HL-60 (cell line): ENCODE data around the gene MAP6.

ENCODE experiments used
- GABPA ChIP-seq: IDR thresholded peaks from 2 replicates; pipeline ENCODE4 v1.6.1; 2012; ENCODE audit warnings: low read depth
- POLR2AphosphoS5 ChIP-seq: IDR thresholded peaks from 2 replicates; pipeline ENCODE4 v1.6.1; 2012; ENCODE audit warnings: low read depth
- SPI1 ChIP-seq: IDR thresholded peaks from 2 replicates; pipeline ENCODE4 v1.6.1; 2012; ENCODE audit warnings: low read depth, mild to moderate bottlenecking, borderline replicate concordance
- TF ChIP-seq, protein P1 (sequence below): IDR thresholded peaks from one replicate; pipeline ENCODE4 v1.5.1; 2011; ENCODE audit warnings: low read length, control low read depth, inconsistent platforms; ENCODE audit not compliant: insufficient read depth
- TF ChIP-seq, protein P2 (sequence below): IDR thresholded peaks from 2 replicates; pipeline ENCODE4 v1.6.1; 2012; ENCODE audit warnings: low read depth; ENCODE audit not compliant: insufficient replicate concordance

DNA sequence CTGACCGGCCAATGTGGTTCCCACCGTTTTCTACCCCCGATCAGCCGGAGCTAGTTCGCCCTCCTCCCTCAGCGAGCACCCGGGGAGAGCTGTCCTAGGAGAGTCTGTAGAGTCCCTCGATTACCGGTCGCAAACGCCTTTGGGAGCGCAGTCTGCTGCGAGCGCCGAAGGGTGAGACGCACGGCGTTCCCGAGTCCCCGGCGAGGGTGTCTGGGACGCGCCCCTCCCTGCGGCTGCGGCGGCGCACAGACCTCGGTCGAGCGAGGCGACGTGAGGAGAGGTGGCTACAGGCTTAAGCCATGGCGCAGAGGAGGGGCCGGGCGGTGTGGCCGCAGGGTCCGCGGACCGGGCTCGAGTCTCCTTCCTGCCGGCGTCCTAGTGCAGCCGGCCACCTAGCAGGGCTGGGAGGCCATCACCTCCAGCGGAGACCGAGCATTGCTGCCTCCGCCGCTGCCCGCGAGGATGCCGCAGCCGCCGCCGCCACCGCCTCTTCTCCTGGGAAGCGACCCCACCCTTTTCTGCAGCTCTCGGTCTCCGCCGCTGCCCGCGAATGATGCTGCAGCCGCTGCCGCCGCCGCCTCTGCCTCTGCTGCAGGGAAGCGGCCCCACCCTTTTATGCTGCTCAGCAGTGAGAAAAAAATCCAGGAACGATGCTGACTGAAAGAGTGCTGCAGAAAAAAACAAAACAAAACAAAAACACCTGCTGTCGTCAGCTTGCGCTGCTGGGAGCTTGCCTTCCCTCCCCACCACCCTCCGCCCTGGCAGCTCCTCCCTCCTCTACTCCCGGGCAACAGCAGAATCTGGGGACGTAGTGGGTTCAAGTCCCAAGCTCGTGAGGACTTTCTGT lies at the start of gene MAP6:
- TF ChIP-seq, protein P1, sequence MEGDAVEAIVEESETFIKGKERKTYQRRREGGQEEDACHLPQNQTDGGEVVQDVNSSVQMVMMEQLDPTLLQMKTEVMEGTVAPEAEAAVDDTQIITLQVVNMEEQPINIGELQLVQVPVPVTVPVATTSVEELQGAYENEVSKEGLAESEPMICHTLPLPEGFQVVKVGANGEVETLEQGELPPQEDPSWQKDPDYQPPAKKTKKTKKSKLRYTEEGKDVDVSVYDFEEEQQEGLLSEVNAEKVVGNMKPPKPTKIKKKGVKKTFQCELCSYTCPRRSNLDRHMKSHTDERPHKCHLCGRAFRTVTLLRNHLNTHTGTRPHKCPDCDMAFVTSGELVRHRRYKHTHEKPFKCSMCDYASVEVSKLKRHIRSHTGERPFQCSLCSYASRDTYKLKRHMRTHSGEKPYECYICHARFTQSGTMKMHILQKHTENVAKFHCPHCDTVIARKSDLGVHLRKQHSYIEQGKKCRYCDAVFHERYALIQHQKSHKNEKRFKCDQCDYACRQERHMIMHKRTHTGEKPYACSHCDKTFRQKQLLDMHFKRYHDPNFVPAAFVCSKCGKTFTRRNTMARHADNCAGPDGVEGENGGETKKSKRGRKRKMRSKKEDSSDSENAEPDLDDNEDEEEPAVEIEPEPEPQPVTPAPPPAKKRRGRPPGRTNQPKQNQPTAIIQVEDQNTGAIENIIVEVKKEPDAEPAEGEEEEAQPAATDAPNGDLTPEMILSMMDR: no peak
- TF ChIP-seq GABPA: no peak
- no peak for TF ChIP-seq POLR2AphosphoS5
- TF ChIP-seq, protein P2, sequence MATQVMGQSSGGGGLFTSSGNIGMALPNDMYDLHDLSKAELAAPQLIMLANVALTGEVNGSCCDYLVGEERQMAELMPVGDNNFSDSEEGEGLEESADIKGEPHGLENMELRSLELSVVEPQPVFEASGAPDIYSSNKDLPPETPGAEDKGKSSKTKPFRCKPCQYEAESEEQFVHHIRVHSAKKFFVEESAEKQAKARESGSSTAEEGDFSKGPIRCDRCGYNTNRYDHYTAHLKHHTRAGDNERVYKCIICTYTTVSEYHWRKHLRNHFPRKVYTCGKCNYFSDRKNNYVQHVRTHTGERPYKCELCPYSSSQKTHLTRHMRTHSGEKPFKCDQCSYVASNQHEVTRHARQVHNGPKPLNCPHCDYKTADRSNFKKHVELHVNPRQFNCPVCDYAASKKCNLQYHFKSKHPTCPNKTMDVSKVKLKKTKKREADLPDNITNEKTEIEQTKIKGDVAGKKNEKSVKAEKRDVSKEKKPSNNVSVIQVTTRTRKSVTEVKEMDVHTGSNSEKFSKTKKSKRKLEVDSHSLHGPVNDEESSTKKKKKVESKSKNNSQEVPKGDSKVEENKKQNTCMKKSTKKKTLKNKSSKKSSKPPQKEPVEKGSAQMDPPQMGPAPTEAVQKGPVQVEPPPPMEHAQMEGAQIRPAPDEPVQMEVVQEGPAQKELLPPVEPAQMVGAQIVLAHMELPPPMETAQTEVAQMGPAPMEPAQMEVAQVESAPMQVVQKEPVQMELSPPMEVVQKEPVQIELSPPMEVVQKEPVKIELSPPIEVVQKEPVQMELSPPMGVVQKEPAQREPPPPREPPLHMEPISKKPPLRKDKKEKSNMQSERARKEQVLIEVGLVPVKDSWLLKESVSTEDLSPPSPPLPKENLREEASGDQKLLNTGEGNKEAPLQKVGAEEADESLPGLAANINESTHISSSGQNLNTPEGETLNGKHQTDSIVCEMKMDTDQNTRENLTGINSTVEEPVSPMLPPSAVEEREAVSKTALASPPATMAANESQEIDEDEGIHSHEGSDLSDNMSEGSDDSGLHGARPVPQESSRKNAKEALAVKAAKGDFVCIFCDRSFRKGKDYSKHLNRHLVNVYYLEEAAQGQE: no peak
- no peak for TF ChIP-seq SPI1
